Body of pancreas (tissue), 4 donors: Measurements from ENCODE around the gene CDCP1. TPM values are rescaled to one million over a fixed set of nuclear protein-coding genes. Genes with fewer than 3 reads are reported as not detected.

ENCODE experiments used
- ATAC-seq: fragments of 150-250 bp; one replicate; pipeline ENCODE4 v1.9.1; 2016
- DNase-seq, 4 donors: peaks; one replicate each; pipeline ENCODE4 v3.0.0-alpha.2; 2019
- H3K27ac ChIP-seq, 4 donors: fragments of 200-600 bp; sonication (generic); 1 replicate in 3 of 4; 2 replicates in 1 of 4; pipeline versions ENCODE4 v1.5.1 to v1.6.1; 2016 to 2019; ENCODE audit warnings: mild to moderate bottlenecking in 1 of 4, mixed read lengths in 1 of 4, moderate library complexity in 1 of 4
- H3K27me3 ChIP-seq, 2 donors: fragments of 200-600 bp; sonication (generic); one replicate each; pipeline ENCODE4 v1.6.0; 2016; ENCODE audit warnings: mild to moderate bottlenecking in 1 of 2
- H3K36me3 ChIP-seq, 2 donors: fragments of 200-600 bp; sonication (generic); replicated peaks in 1 of 2; 2 replicates each; pipeline ENCODE4 v1.5.1; 2016; ENCODE audit warnings: low read depth in 2 of 2; ENCODE audit not compliant: insufficient read depth in 1 of 2
- H3K4me1 ChIP-seq: fragments of 200-600 bp; sonication (generic); one replicate; pipeline ENCODE4 v1.6.0; 2016
- H3K4me3 ChIP-seq, 2 donors: fragments of 200-600 bp; sonication (generic); 1 replicate in 1 of 2; 2 replicates in 1 of 2; pipeline ENCODE4 v1.5.1; 2016 to 2019
- H3K9me3 ChIP-seq, 3 donors: fragments of 200-600 bp; sonication (generic); 1 replicate in 2 of 3; 2 replicates in 1 of 3; pipeline ENCODE4 v1.5.1; 2016
- CTCF ChIP-seq, 7 experiments: fragments of 450-650 bp in 4 of 7; fragments of 200-600 bp in 3 of 7; sonication (generic) in 3 of 7; IDR thresholded peaks; one replicate each; pipeline ENCODE4 v1.5.1; 2016 to 2019; ENCODE audit warnings: antibody characterized with exemption in 7 of 7
- POLR2A ChIP-seq, 3 donors: fragments of 450-650 bp; IDR thresholded peaks; one replicate each; pipeline ENCODE4 v1.6.1; 2016; ENCODE audit warnings: antibody characterized with exemption in 3 of 3, mild to moderate bottlenecking in 2 of 3
- WGBS, 2 donors: methylation state at CpG; one replicate each; pipeline ENCODE4 v1.1.5; 2017; 5-methylcytosine and 5-hydroxymethylcytosine counted together
- intact Hi-C: fragments of 100-400 bp; cut with DNase I; formaldehyde crosslinking; loops from one replicate; pipeline ENCODE4 v1.15.1; 2023
- total RNA-seq, 2 donors: library from RNA; depleted of rRNA; stranded (reverse); fragments of >200 nt; gene quantifications; one replicate each; pipeline ENCODE4 v1.1.0, GENCODE V29; 2016

The CDCP1 gene
- total RNA-seq, 2 donors from 2014 or later, result 6.2 to 6.3 TPM

DNA sequence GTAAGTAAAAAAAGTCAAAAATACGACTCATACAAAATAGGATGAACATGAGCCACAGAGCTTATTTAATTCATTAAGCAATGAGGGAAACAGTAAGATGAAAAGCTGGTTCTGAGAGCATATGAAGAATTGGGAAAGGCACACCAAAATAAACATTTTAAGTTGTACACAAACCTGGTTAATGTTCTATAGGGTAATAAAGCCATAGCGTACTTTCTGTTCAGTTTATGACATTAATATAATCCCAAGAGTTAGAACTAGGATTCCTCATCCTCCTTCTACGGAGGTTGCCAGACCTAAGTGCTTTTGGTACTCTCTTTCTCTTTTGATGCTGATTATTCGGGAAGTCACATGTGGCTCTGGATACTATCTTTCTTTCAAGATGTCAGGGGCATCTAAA is 78.7 kb downstream of the CDCP1 start:
- TF ChIP-seq CTCF (IDR thresholded peaks at IDR 0.05) (no peak), POLR2A (IDR thresholded peaks at IDR 0.05) (no peak)

DNA sequence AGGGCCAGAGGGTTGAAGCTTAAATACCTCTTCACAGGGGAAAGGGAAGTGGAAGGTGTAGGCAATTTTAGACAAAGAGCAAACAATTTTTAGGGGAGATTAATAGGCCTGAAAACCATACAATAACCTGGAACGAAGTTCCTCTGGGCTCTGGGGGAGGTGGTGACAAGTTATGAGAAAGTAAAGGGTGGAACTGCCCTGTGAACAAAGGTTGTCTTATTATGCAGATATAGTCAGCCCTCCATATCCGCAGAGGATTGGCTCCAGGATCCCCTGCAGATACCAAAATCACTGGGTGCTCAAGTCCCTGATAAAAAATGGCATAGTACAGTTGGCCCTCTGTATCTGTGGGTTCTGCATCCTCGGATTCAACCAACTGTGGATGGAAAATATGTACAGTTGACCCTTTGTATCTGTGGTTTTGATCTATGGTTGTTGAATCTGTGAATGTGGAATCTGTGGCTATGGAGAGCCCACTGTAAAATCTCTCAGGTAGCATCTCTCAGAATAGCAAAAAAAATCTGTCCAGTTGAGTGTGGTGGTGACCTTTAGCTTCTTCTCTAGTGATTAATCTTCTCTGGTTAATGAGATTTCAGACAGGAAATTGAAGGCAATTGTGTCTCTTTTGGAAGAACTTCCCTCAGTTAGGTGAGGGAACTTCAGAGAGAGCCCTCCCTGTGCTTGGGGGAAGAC is 79.9 kb downstream of the CDCP1 start:
- Histone ChIP-seq H3K36me3 (no peaks in the 10 kb centered on the region), H3K4me3 (no peak overlapping the region), H3K4me1 (no peaks in the 10 kb centered on the region), H3K27me3 (no peaks in the 10 kb centered on the region), H3K9me3 (no peaks in the 10 kb centered on the region), H3K27ac (no peak overlapping the region)
- DNase-seq (no peak), ATAC-seq (no peak)
- 70 to 75% methylated on average over 3 of the region's 3 CpGs for WGBS, 2 donors
- intact Hi-C loops, result loop anchor here (1.0 kb wide), 1 partner anchor 10 kb away; no protein-coding TSS in a partner anchor
- no peak for TF ChIP-seq POLR2A (IDR thresholded peaks at IDR 0.05)
- TF ChIP-seq CTCF (IDR thresholded peaks at IDR 0.05), result no peak

More for the DNA sequence above, 78.7 kb downstream of the CDCP1 start:
- Histone ChIP-seq H3K4me1 (no peaks in the 10 kb centered on the region), H3K9me3 (no peaks in the 10 kb centered on the region), H3K36me3 (no peaks in the 10 kb centered on the region), H3K27ac (no peak overlapping the region), H3K4me3 (no peak overlapping the region), H3K27me3 (no peaks in the 10 kb centered on the region)
- DNase-seq, result no peak
- intact Hi-C loops, result no loop called here
- WGBS, 2 donors, result 58 to 70% methylated on average over 3 of the region's 4 CpGs
- no peak for ATAC-seq

DNA sequence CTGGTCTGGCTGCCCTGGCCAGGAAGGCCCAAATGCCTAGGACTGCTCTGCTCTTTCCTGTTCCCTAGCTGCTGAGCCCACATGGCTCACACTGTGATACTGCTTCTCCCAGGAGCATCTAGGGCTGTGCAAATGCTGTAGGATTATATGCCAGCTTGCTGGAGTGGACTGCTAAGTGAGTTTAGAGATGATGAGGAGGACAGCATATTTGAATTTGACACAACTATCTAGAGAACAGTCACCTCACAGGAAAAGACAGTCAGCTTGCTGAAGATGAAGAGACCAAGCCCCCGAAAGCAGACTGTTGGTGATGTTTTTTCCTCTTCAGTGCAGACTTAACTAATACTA is 80.8 kb downstream of the CDCP1 start:
- H3K9me3 ChIP-seq, result no peaks in the 10 kb centered on the region
- no peak for ATAC-seq
- intact Hi-C loops, result no loop called here
- H3K4me3 ChIP-seq, result no peak overlapping the region
- TF ChIP-seq POLR2A (IDR thresholded peaks at IDR 0.05) (no peak), CTCF (IDR thresholded peaks at IDR 0.05) (no peak)
- 77 to 100% methylated on average over 1 of the region's 1 CpG for WGBS, 2 donors
- no peak for DNase-seq
- H3K36me3 ChIP-seq, result no peaks in the 10 kb centered on the region
- H3K4me1 ChIP-seq, result no peaks in the 10 kb centered on the region
- peak overlapping the region in 1 of 4 donors; percentile 25 for H3K27ac ChIP-seq
- no peaks in the 10 kb centered on the region for H3K27me3 ChIP-seq

GRCh38 chr3:45064512-45065372 is 81.4 kb downstream of the CDCP1 start:
- intact Hi-C loops, result no loop called here
- TF ChIP-seq CTCF (IDR thresholded peaks at IDR 0.05), result no peak
- TF ChIP-seq POLR2A (IDR thresholded peaks at IDR 0.05), result no peak
- Histone ChIP-seq H3K27ac (peak overlapping the region in 1 of 4 donors; percentile 51), H3K36me3 (no peaks in the 10 kb centered on the region), H3K27me3 (no peaks in the 10 kb centered on the region), H3K4me1 (no peaks in the 10 kb centered on the region), H3K9me3 (no peaks in the 10 kb centered on the region), H3K4me3 (no peak overlapping the region)
- DNase-seq, result peak in 1 of 4 donors; percentile 57
- 53 to 63% methylated on average over 12 of the region's 12 CpGs for WGBS, 2 donors
- no peak for ATAC-seq
